Kidney (tissue), 14 donors: Measurements from ENCODE around the gene ANKRD53. TPM values are rescaled to one million over a fixed set of nuclear protein-coding genes. Genes with fewer than 3 reads are reported as not detected.

ENCODE experiments used
- DNase-seq, 5 donors: peaks; one replicate each; pipeline ENCODE4 v3.0.0-alpha.2; 2013 to 2020
- FAIRE-seq: peaks from 2 replicates; lab custom pipeline; 2012; peaks lifted over from hg19 to GRCh38; lab: Jason Lieb, UNC
- H3K27ac ChIP-seq, 2 donors: one replicate each; pipeline ENCODE4 v1.7.0; 2013; ENCODE audit warnings: low read depth in 2 of 2, low read length in 2 of 2, inconsistent platforms in 1 of 2
- H3K27me3 ChIP-seq: one replicate; pipeline ENCODE4 v1.7.1; 2013; ENCODE audit warnings: low read length, inconsistent platforms; ENCODE audit not compliant: control insufficient read depth, insufficient read depth
- H3K36me3 ChIP-seq, 3 donors: one replicate each; pipeline versions ENCODE4 v1.7.0 to v1.7.1; 2013; ENCODE audit warnings: low read length in 3 of 3, control low read depth in 1 of 3, inconsistent platforms in 1 of 3; ENCODE audit not compliant: insufficient read depth in 3 of 3, control insufficient read depth in 2 of 3
- H3K4me1 ChIP-seq, 3 donors: one replicate each; pipeline versions ENCODE4 v1.7.0 to v1.7.1; 2013; ENCODE audit warnings: low read length in 3 of 3, inconsistent platforms in 1 of 3, low read depth in 1 of 3; ENCODE audit not compliant: control insufficient read depth in 2 of 3, insufficient read depth in 2 of 3
- H3K4me3 ChIP-seq, 3 donors: one replicate each; pipeline versions ENCODE4 v1.7.0 to v1.8.1; 2013; ENCODE audit warnings: low read length in 3 of 3, control low read depth in 1 of 3, inconsistent platforms in 1 of 3
- H3K9ac ChIP-seq, 3 donors: one replicate each; pipeline versions ENCODE4 v1.7.0 to v1.7.1; 2013; ENCODE audit warnings: low read length in 3 of 3, control low read depth in 1 of 3, inconsistent platforms in 1 of 3
- H3K9me3 ChIP-seq, 3 donors: one replicate each; pipeline versions ENCODE4 v1.7.0 to v1.7.1; 2013; ENCODE audit warnings: low read length in 3 of 3, control low read depth in 1 of 3, inconsistent platforms in 1 of 3; ENCODE audit not compliant: control insufficient read depth in 2 of 3, insufficient read depth in 1 of 3
- intact Hi-C: fragments of 100-400 bp; cut with DNase I; formaldehyde crosslinking; loops from one replicate; pipeline ENCODE4 v1.11.1; 2022
- polyA plus RNA-seq: library from polyadenylated mRNA; stranded (reverse); fragments of 350-450 nt; fragmentation: Illumina TruSeq; extraction: RNeasy Lipid Tissue Mini Kit (QIAGEN cat#74804); gene quantifications from one replicate; pipeline ENCODE4 v1.2.3, GENCODE V29; 2014; ENCODE audit warnings: low read depth, low replicate concordance; ENCODE audit not compliant: insufficient read depth
- total RNA-seq: library from RNA; stranded (reverse); fragmentation: NEBNext Ultra II Directional; extraction: Animal tissue kit (Norgen Biotek cat#: 25700); gene quantifications from one replicate; pipeline ENCODE4 v1.2.1, GENCODE V29; 2021
- TF ChIP-seq, protein P1 (sequence below): IDR thresholded peaks from 3 replicates; pipeline ENCODE4 v1.5.1; 2012; ENCODE audit warnings: mild to moderate bottlenecking, moderate library complexity, borderline replicate concordance; ENCODE audit not compliant: insufficient read depth; ENCODE audit errors: extremely low read depth
- donor health status: control.
- donor health status: control.
- donor health status: control.
- donor health status: control.
- donor health status: control.
- donor health status: DM: yes; HTN: yes; CAD: no.
- donor health status: Normal renal cell carcinoma (clear cell type).

ANKRD53 gene
- total and polyA plus RNA-seq, 2 donors from 2014 or later, result 1.3 to 2.1 TPM

DNA sequence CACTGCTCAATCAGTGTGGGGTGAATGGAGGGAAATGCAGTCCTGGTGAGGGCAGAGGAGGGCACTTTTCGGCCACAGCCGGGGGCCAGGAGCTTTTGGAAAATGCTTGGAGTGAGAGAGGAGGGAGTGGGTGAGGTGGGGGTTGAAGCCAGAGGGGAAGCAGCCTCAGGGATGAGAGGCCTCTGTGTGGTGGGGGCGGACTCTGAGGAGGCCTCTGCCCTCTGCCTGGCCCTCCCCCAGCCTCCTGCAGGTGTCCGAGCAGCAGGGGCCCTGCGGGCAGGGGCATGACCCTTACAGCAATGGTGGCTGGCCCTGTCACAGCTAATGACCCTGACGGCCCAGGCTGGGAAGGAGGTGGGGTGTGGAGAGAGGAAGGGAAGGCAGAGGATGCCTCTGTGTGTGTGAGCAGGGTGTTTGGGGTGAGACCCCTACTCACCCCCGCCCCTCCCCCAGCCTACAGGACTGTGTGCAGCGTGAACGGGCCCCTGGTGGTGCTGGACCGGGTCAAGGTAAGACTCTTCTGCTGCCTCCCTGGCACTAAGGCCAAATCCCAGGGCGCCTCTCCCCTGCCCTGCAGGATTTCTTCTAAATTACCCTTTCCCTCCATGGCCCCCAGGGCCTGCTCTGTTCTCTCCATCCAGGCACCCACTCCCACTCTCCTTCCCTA, 35.1 kb upstream of the ANKRD53 start:
- Histone ChIP-seq H3K9me3 (no peaks in the 10 kb centered on the region), H3K4me1 (peaks cover 0 to 6% (median 0%) of the 10 kb centered on the region in 3 donors), H3K36me3 (no peaks in the 10 kb centered on the region), H3K4me3 (no peak overlapping the region), H3K27ac (no peak overlapping the region), H3K27me3 (peaks cover 12% of the 10 kb centered on the region), H3K9ac (no peak overlapping the region)
- DNase-seq (no peak), FAIRE-seq (no peak)
- TF ChIP-seq, protein P1, sequence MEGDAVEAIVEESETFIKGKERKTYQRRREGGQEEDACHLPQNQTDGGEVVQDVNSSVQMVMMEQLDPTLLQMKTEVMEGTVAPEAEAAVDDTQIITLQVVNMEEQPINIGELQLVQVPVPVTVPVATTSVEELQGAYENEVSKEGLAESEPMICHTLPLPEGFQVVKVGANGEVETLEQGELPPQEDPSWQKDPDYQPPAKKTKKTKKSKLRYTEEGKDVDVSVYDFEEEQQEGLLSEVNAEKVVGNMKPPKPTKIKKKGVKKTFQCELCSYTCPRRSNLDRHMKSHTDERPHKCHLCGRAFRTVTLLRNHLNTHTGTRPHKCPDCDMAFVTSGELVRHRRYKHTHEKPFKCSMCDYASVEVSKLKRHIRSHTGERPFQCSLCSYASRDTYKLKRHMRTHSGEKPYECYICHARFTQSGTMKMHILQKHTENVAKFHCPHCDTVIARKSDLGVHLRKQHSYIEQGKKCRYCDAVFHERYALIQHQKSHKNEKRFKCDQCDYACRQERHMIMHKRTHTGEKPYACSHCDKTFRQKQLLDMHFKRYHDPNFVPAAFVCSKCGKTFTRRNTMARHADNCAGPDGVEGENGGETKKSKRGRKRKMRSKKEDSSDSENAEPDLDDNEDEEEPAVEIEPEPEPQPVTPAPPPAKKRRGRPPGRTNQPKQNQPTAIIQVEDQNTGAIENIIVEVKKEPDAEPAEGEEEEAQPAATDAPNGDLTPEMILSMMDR, result no peak
- intact Hi-C loops, result no loop called here

GRCh38 chr2:70944111-70944690, 34.2 kb upstream of the ANKRD53 start:
- DNase-seq, result no peak
- peaks cover 18% of the 10 kb centered on the region for H3K27me3 ChIP-seq

DNA sequence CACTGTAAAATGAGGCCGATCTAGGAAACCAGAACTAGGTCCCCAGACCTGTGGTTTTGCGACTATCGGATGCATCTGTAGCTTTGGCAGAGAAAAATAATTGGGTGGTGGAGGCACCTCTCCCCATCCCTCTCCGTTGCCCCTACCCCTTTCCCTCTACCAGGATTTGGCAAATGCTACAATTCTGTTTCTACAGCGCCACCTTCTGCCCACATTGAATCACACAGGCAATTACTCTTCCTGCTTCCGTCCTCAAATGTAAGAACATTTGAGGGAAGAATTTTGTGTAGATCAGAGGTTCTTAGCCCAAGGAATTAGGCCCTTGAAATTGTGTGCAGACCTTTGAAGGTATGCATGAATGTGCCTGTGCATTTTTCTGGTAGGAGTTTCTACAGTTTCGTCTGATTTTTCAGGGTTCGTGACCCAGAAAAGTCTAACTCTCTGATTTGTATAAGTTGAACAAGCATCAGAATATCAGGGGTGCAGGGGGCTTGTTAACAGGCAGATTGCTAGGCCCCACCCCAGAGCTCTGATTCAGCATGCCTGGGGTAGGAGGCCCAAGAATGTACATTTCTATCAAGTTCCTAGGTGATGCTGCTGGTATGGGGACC, 31.5 kb upstream of the ANKRD53 start:
- DNase-seq (peak in 3 of 5 donors; percentile 75 to 88 (median 78)), FAIRE-seq (no peak)
- Histone ChIP-seq H3K4me1 (peaks cover 0 to 9% (median 0%) of the 10 kb centered on the region in 3 donors), H3K4me3 (no peak overlapping the region), H3K27ac (no peak overlapping the region), H3K36me3 (no peaks in the 10 kb centered on the region), H3K9me3 (no peaks in the 10 kb centered on the region), H3K9ac (no peak overlapping the region), H3K27me3 (peaks cover 22% of the 10 kb centered on the region)
- intact Hi-C loops, result loop anchor here (5.0 kb wide), 1 partner anchor 75 kb away; no protein-coding TSS in a partner anchor
- TF ChIP-seq, protein P1, result peak; percentile 83

More at GRCh38 chr2:70944111-70944690, 34.2 kb upstream of the ANKRD53 start:
- H3K27ac ChIP-seq, result no peak overlapping the region
- no peak overlapping the region for H3K9ac ChIP-seq
- no peak for FAIRE-seq
- TF ChIP-seq, protein P1, result no peak
- no peaks in the 10 kb centered on the region for H3K36me3 ChIP-seq
- intact Hi-C loops, result no loop called here
- H3K9me3 ChIP-seq, result no peaks in the 10 kb centered on the region
- no peak overlapping the region for H3K4me3 ChIP-seq
- H3K4me1 ChIP-seq, result peaks cover 0 to 9% (median 0%) of the 10 kb centered on the region in 3 donors
